ENCODE data around the gene ZPR1. TPM values are rescaled to one million over a fixed set of nuclear protein-coding genes. Genes with fewer than 3 reads are reported as not detected.
"Not testable (repeated sequence)": the region's sequence is repeated elsewhere in the genome, so short reads cannot be mapped to it uniquely, and the experiment has no call there.

The ZPR1 gene
- total RNA-seq, 1 donor from 2014 or later = 35.4 TPM

DNA sequence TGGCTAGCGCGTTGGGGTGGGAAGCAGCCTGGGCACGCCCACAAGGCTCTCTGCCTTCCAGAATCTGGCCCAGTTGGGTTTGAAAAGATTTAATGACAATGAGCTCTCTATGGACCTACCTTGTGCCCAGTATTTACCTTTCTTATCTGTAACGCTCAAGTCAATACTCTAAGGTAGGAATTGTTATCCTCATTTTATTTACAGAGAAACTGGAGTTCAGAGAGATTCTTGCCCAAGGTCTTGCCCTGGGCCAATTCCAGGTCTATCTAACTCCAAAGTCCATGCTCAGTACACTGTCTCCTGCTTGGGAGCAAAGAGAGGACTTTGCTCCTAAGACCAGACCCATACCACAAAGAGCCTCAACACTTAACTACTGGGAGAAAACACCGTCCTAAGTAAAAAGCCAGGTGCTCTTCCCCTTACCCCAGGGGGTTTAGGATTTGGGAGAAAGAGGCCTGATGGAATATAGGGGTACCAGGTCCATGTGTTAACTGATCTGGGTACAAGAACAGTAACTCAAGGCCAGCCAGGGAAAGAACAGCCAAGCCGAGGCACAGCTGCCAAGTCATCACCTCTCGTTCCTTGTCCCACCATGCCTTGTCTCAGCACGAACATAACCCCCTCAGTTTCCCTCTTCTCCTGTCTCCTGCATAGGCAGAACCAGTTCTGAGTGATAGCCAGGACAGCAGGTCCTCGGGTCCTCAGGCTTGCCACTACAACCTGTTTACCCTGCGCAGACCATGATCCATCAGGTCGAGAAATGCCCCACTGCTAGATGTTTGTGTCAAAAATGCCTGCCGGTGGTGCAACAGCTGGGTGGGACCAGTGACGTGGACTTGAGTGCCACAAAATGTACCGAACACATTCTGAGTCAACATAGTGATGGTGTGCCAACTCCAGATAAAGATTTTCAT lies 20.7 kb upstream of the ZPR1 start:
- Histone ChIP-seq H3K27me3 (ENCODE audit: low read depth) (no peaks in the 10 kb centered on the region), H3K9me3 (no peaks in the 10 kb centered on the region), H3K27ac (peak overlapping the region; percentile 75), H3K36me3 (no peaks in the 10 kb centered on the region), H3K4me3 (no peak overlapping the region), H3K4me1 (no peaks in the 10 kb centered on the region)
- DNase-seq (peak; percentile 85), ATAC-seq (peak; percentile 91)
- intact Hi-C loops (cut with DNase I) = no loop called here
- TF ChIP-seq, protein P1, sequence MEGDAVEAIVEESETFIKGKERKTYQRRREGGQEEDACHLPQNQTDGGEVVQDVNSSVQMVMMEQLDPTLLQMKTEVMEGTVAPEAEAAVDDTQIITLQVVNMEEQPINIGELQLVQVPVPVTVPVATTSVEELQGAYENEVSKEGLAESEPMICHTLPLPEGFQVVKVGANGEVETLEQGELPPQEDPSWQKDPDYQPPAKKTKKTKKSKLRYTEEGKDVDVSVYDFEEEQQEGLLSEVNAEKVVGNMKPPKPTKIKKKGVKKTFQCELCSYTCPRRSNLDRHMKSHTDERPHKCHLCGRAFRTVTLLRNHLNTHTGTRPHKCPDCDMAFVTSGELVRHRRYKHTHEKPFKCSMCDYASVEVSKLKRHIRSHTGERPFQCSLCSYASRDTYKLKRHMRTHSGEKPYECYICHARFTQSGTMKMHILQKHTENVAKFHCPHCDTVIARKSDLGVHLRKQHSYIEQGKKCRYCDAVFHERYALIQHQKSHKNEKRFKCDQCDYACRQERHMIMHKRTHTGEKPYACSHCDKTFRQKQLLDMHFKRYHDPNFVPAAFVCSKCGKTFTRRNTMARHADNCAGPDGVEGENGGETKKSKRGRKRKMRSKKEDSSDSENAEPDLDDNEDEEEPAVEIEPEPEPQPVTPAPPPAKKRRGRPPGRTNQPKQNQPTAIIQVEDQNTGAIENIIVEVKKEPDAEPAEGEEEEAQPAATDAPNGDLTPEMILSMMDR (IDR thresholded peaks at IDR 0.05) = no peak

GRCh38 chr11:116807601-116808261 lies 19.9 kb upstream of the ZPR1 start:
- TF ChIP-seq, protein P1 (IDR thresholded peaks at IDR 0.05) = no peak
- DNase-seq (no peak), ATAC-seq (no peak)
- Histone ChIP-seq H3K4me1 (no peaks in the 10 kb centered on the region), H3K9me3 (no peaks in the 10 kb centered on the region), H3K27ac (peak overlapping the region; percentile 75), H3K4me3 (no peak overlapping the region), H3K27me3 (ENCODE audit: low read depth) (no peaks in the 10 kb centered on the region), H3K36me3 (no peaks in the 10 kb centered on the region)
- intact Hi-C loops (cut with DNase I) = no loop called here

DNA sequence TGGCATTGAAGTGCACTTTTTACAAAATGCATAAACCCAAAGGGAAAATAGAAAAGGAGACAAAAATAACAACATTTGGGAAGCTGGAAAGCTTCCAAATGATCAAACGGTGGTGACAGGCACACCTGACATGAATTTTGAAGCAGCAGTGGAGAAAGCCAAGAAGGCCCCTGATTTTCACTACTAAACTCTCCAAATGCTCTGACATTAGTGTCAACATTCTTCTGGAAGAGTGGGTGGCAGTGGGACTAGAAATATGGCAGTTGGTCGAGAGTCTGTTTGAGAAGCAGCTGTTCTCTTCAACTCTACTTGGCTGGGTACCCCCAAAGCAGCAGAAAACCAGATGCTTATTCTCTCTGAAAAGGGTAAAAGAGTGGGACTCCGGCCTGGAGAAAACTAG lies 16.2 kb upstream of the ZPR1 start:
- intact Hi-C loops (cut with DNase I) = no loop called here
- no peak overlapping the region for H3K27ac ChIP-seq
- no peaks in the 10 kb centered on the region for H3K9me3 ChIP-seq
- H3K36me3 ChIP-seq = no peaks in the 10 kb centered on the region
- TF ChIP-seq, protein P1 (IDR thresholded peaks at IDR 0.05) = no peak
- H3K4me3 ChIP-seq = no peak overlapping the region
- H3K27me3 ChIP-seq (ENCODE audit: low read depth) = no peaks in the 10 kb centered on the region
- H3K4me1 ChIP-seq = no peaks in the 10 kb centered on the region
- ATAC-seq (no peak), DNase-seq (no peak)

GRCh38 chr11:116801662-116802061 lies 13.8 kb upstream of the ZPR1 start:
- H3K4me3 ChIP-seq; intact Hi-C loops (cut with DNase I); DNase-seq; H3K9me3 ChIP-seq; H3K27ac ChIP-seq; H3K27me3 ChIP-seq (ENCODE audit: low read depth); H3K36me3 ChIP-seq; H3K4me1 ChIP-seq; ATAC-seq: not testable (repeated sequence)

- TF ChIP-seq, protein P1 (IDR thresholded peaks at IDR 0.05) = no peak
- DNase-seq (no peak), ATAC-seq (no peak)
- Histone ChIP-seq H3K4me3 (no peak overlapping the region), H3K9me3 (no peaks in the 10 kb centered on the region), H3K4me1 (no peaks in the 10 kb centered on the region), H3K36me3 (no peaks in the 10 kb centered on the region), H3K27me3 (ENCODE audit: low read depth) (no peaks in the 10 kb centered on the region), H3K27ac (no peak overlapping the region)
- intact Hi-C loops (cut with DNase I) = no loop called here
Measured at GRCh38 chr11:116800610-116801009, 12.8 kb upstream of the ZPR1 start.

- no peak for ATAC-seq
- DNase-seq = no peak
- Histone ChIP-seq H3K27ac (no peak overlapping the region), H3K4me3 (no peak overlapping the region), H3K36me3 (no peaks in the 10 kb centered on the region), H3K4me1 (no peaks in the 10 kb centered on the region), H3K9me3 (no peaks in the 10 kb centered on the region), H3K27me3 (ENCODE audit: low read depth) (no peaks in the 10 kb centered on the region)
- TF ChIP-seq, protein P1 (IDR thresholded peaks at IDR 0.05) = no peak
- intact Hi-C loops (cut with DNase I) = no loop called here
Measured at GRCh38 chr11:116798368-116798767, 10.5 kb upstream of the ZPR1 start.
